Activated CD4-positive, alpha-beta T cell treated with anti-CD3 and anti-CD28 coated beads, Interleukin-2, amount 10 ng/mL, durations not matched to agents 7 days and 5 days (primary cell): ENCODE measurements around the gene CCNDBP1. TPM values are rescaled to one million over a fixed set of nuclear protein-coding genes. Genes with fewer than 3 reads are reported as not detected.

Source experiments
- CTCF ChIA-PET: fragments of 350-600 bp; sonication (Branson Sonifier 250); formaldehyde crosslinking; loops from one replicate; lab custom pipeline; 2021; ENCODE audit warnings: antibody characterized with exemption; lab: Charles Lee
- POLR2A ChIA-PET: fragments of 350-600 bp; sonication (Branson Sonifier 250); formaldehyde crosslinking; loops from one replicate; lab custom pipeline; 2021; ENCODE audit warnings: antibody characterized with exemption; lab: Charles Lee
- DNase-seq: peaks from one replicate; pipeline ENCODE4 v3.0.0-alpha.2; 2020
- H3K27ac Mint-ChIP-seq: one replicate; pipeline ENCODE4 v1.8.0; 2021; ENCODE audit warnings: mild to moderate bottlenecking, moderate library complexity, mixed read lengths
- H3K27me3 Mint-ChIP-seq: one replicate; pipeline ENCODE4 v1.8.0; 2021; ENCODE audit warnings: mixed read lengths
- H3K36me3 Mint-ChIP-seq: one replicate; pipeline ENCODE4 v1.8.0; 2021; ENCODE audit warnings: low read depth, mixed read lengths
- H3K4me1 Mint-ChIP-seq: one replicate; pipeline ENCODE4 v1.8.0; 2021; ENCODE audit warnings: mixed read lengths
- H3K4me3 Mint-ChIP-seq: one replicate; pipeline ENCODE4 v1.8.0; 2021; ENCODE audit warnings: mild to moderate bottlenecking, moderate library complexity, mixed read lengths
- H3K9me3 Mint-ChIP-seq: one replicate; pipeline ENCODE4 v1.8.0; 2021; ENCODE audit warnings: mixed read lengths
- total RNA-seq, 2 experiments: library from RNA; stranded (reverse); gene quantifications; one replicate each; pipeline ENCODE4 v1.2.3, GENCODE V29; 2021

CCNDBP1 gene
- total RNA-seq, 2 experiments from 2014 or later, result 65.8 to 72.5 TPM

- Mint-ChIP-seq H3K4me3 (no peak overlapping the region), H3K27me3 (peaks cover 12% of the 10 kb centered on the region), H3K36me3 (no peaks in the 10 kb centered on the region), H3K9me3 (no peaks in the 10 kb centered on the region), H3K27ac (no peak overlapping the region), H3K4me1 (peaks cover 17% of the 10 kb centered on the region)
- POLR2A ChIA-PET, result interaction anchor here (0.6 kb wide), 1 partner anchor 62 kb away, joined by 3 read pairs; no protein-coding TSS in a partner anchor
- CTCF ChIA-PET, result interaction anchor here (0.7 to 1.3 kb wide), 3 partner anchors 10 to 18 kb away, joined by 3 read pairs; no protein-coding TSS in a partner anchor
- no peak for DNase-seq
These were observed 57.9 kb downstream of the CCNDBP1 start for GRCh38 chr15:43243020-43243645.

GRCh38 chr15:43244092-43244491 lies 58.9 kb downstream of the CCNDBP1 start:
- DNase-seq, result no peak
- ChIA-PET CTCF (interaction anchor here (1.3 kb wide), 1 partner anchor 19 kb away, joined by 3 read pairs; no protein-coding TSS in a partner anchor), POLR2A (no interaction called here)
- no peaks in the 10 kb centered on the region for H3K9me3 Mint-ChIP-seq
- H3K36me3 Mint-ChIP-seq, result no peaks in the 10 kb centered on the region
- peaks cover 15% of the 10 kb centered on the region for H3K4me1 Mint-ChIP-seq
- no peak overlapping the region for H3K4me3 Mint-ChIP-seq
- H3K27ac Mint-ChIP-seq, result no peak overlapping the region
- peaks cover 12% of the 10 kb centered on the region for H3K27me3 Mint-ChIP-seq

- H3K27me3 Mint-ChIP-seq, result peaks cover 12% of the 10 kb centered on the region
- ChIA-PET CTCF (interaction anchor here (0.7 kb wide), 2 partner anchors 11 to 21 kb away, joined by 3 read pairs; no protein-coding TSS in a partner anchor), POLR2A (no interaction called here)
These were observed 61.1 kb downstream of the CCNDBP1 start for GRCh38 chr15:43246261-43246774.

More at GRCh38 chr15:43246261-43246774, 61.1 kb downstream of the CCNDBP1 start:
- no peak for DNase-seq
- Mint-ChIP-seq H3K4me3 (no peak overlapping the region), H3K9me3 (no peaks in the 10 kb centered on the region), H3K27ac (no peak overlapping the region), H3K36me3 (no peaks in the 10 kb centered on the region), H3K4me1 (peaks cover 21% of the 10 kb centered on the region)

Other genes starting within 250 kb of the CCNDBP1 start
- 10 to 100 TPM; 27.8 to 31.8 TPM for gene UBR1, start 79.4 kb upstream of the CCNDBP1 start, total RNA-seq
- 10 to 100 TPM; 15.3 to 18.5 TPM for gene TMEM62, start 51.8 kb upstream of the CCNDBP1 start, total RNA-seq
- gene EPB42, start 35.6 kb downstream of the CCNDBP1 start, total RNA-seq, result not detected
- not detected for gene TGM5, start 81.5 kb downstream of the CCNDBP1 start, total RNA-seq
- not detected for gene TGM7, start 116.9 kb downstream of the CCNDBP1 start, total RNA-seq
- gene LCMT2, start 145.2 kb downstream of the CCNDBP1 start, total RNA-seq, result 10 to 100 TPM; 10.5 to 12.6 TPM
- 10 to 100 TPM; 25.4 to 28.2 TPM for gene ZSCAN29, start 185.6 kb downstream of the CCNDBP1 start, total RNA-seq
- 10 to 100 TPM; 35.0 to 38.1 TPM for gene TUBGCP4, start 185.7 kb downstream of the CCNDBP1 start, total RNA-seq